ENCODE results near the gene CYB5A. TPM values are rescaled to one million over a fixed set of nuclear protein-coding genes. Genes with fewer than 3 reads are reported as not detected.
A peak's percentile ranks its signal among the peaks of the same experiment; 100 is the strongest.

The CYB5A gene
- total and polyA plus RNA-seq, 9 of the 15 experiments (the other 6 are each of a cell fraction or from before 2014, with no cell fraction given), result 11.9 to 22.6 (median 14.1) TPM

- TF ChIP-seq SIN3B (IDR thresholded peaks at IDR 0.05; ENCODE audit: low read depth), result no peak
- no peak for TF ChIP-seq MNT (conservative IDR thresholded peaks at IDR 0.05)
- TF ChIP-seq PRDM10 (IDR thresholded peaks at IDR 0.05; ENCODE audit: partially characterized antibody), result peak; percentile 20
- no peak for ATAC-seq
- BruUV-seq (replicated peaks), result no TSS peak
Measured at GRCh38 chr18:74244554-74244953, 47.2 kb downstream of the CYB5A start.

More at GRCh38 chr18:74244554-74244953, 47.2 kb downstream of the CYB5A start:
- in situ Hi-C loops (cut with MboI) (no loop called here), intact Hi-C loops (cut with micrococcal nuclease) (no loop called here)
- H3K9ac ChIP-seq (ENCODE audit: insufficient read depth in 1 of 2, low read depth in 2 of 2, low read length in 2 of 2), result no peak overlapping the region
- no peak overlapping the region for H3K27ac ChIP-seq (ENCODE audit: extremely low read depth, low read depth, low read length)
- H2AFZ ChIP-seq (ENCODE audit: low read depth, low read length), result no peak overlapping the region
- no peaks in the 10 kb centered on the region for H3K79me2 ChIP-seq (ENCODE audit: control insufficient read depth, insufficient read depth, low read length)
- H3K4me3 ChIP-seq, result no peak overlapping the region
- no peaks in the 10 kb centered on the region for H3K36me3 ChIP-seq (ENCODE audit: control insufficient read depth, insufficient read depth, low read length)
- H4K20me1 ChIP-seq (replicated peaks; ENCODE audit: control insufficient read depth, insufficient read depth, low read length), result no peaks in the 10 kb centered on the region
- POLR2A ChIA-PET, result no interaction called here
- no peaks in the 10 kb centered on the region for H3K9me1 ChIP-seq (ENCODE audit: control insufficient read depth, insufficient read depth, low read length)
- DNase-seq (ENCODE audit: extremely low read depth in 1 of 4, low spot score in 3 of 4), result no peak
- 64% methylated on average over 2 of the region's 2 CpGs for WGBS (ENCODE audit: insufficient coverage, low coverage, missing lambda C conversion rate)
- no peak overlapping the region for H3K4me2 ChIP-seq (ENCODE audit: insufficient read depth, low read length)
- FAIRE-seq, result no peak
- no peaks in the 10 kb centered on the region for H3K27me3 ChIP-seq (ENCODE audit: control insufficient read depth in 2 of 2, insufficient read depth in 2 of 2, low read length in 2 of 2)
- peaks cover 13 to 30% of the 10 kb centered on the region in 2 experiments; a peak in 3 of 5 replicates for H3K4me1 ChIP-seq (replicated peaks in 1 of 2; ENCODE audit: control insufficient read depth in 2 of 2, insufficient read depth in 2 of 2, low read length in 2 of 2)
- CTCF ChIA-PET (ENCODE audit: low intra/inter-chr PET ratio), result no interaction called here
- no peaks in the 10 kb centered on the region for H3K9me3 ChIP-seq (replicated peaks; ENCODE audit: control insufficient read depth, insufficient read depth, low read depth, low read length)
